GM18951 (cell line): ENCODE results near the gene LNX1.
"Not testable (repeated sequence)": the region's sequence is repeated elsewhere in the genome, so short reads cannot be mapped to it uniquely, and the experiment has no call there.

Experiments used
- POLR2A ChIP-seq: IDR thresholded peaks from 4 replicates; pipeline ENCODE4 v1.6.1; 2011; ENCODE audit warnings: mild to moderate bottlenecking; ENCODE audit not compliant: insufficient read length, insufficient read depth; ENCODE audit errors: extremely low read depth
- in situ Hi-C: fragments of 300-500 bp; cut with MboI; formaldehyde crosslinking; loops from one replicate; pipeline ENCODE4 v1.12.0; 2022; ENCODE audit warnings: low sequenced_read_pairs, mixed read lengths, inconsistent platforms; ENCODE audit not compliant: unreplicated experiment

Gene LNX1

GRCh38 chr4:53424280-53424679 is 167.0 kb downstream of the LNX1 start:
- TF ChIP-seq POLR2A: no peak
- in situ Hi-C loops: no loop called here

DNA sequence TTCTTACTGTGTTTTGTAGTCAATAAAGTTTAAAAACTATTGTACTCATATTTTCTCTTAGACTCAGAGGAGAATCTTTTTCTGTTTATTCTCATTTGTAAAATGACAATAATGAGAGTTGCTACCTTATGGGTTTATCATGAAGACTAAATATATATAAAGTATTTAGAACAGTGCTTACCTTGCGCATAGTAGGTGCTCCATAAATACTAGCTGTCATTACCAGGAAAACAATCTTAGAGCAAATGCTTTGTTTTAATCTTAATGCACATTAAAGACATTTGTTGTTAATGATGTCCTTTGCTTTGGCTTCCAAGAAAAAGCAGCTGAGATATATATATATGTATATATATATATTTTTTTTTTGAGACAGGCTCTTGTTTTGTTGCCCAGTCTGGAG is 168.9 kb downstream of the LNX1 start:
- in situ Hi-C loops: no loop called here
- no peak for TF ChIP-seq POLR2A

DNA sequence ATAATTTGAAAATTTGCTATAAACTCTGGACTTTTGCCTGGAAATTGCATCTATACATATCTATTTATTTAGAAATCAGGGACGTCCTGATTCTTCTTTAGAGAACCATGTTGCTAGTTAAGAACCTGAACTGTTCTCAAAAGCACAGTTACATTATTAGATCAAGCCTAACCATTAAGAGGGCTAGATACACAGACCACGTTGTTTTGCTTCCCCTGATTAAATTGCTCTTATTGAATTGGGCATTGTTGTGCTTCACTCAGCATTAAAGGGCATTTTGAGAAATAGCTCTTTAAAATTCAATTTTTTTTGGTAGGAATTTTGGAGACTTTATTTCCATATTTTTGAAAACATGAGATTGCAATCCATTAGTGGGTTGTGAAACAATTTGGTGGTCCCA is 169.5 kb downstream of the LNX1 start:
- in situ Hi-C loops: no loop called here

GRCh38 chr4:53419208-53419607 is 172.1 kb downstream of the LNX1 start:
- in situ Hi-C loops: no loop called here
- TF ChIP-seq POLR2A: no peak

More for the DNA sequence above, 169.5 kb downstream of the LNX1 start:
- TF ChIP-seq POLR2A: no peak

- in situ Hi-C loops: not testable (repeated sequence)
Measured at GRCh38 chr4:53409479-53409878, 181.8 kb downstream of the LNX1 start.
